H9 (cell line): ENCODE measurements around the gene OR5I1. TPM values are rescaled to one million over a fixed set of nuclear protein-coding genes. Genes with fewer than 3 reads are reported as not detected.

ENCODE experiments used
- DNase-seq: peaks from one replicate; pipeline ENCODE4 v3.0.0-alpha.2; 2017
- H2AFZ ChIP-seq: one replicate; pipeline ENCODE4 v1.6.1; 2013; ENCODE audit warnings: mild to moderate bottlenecking, low read length, control low read depth, moderate library complexity
- H2AK5ac ChIP-seq: 2 replicates; pipeline ENCODE4 v1.6.1; 2013; ENCODE audit warnings: low read length, control low read depth, mixed read lengths; ENCODE audit not compliant: insufficient read length
- H2BK120ac ChIP-seq: one replicate; pipeline ENCODE4 v1.6.1; 2013; ENCODE audit warnings: low read depth, mild to moderate bottlenecking, low read length, control low read depth, inconsistent platforms; ENCODE audit not compliant: poor library complexity, severe bottlenecking
- H2BK12ac ChIP-seq: 2 replicates; pipeline ENCODE4 v1.6.1; 2013; ENCODE audit warnings: low read length, control low read depth, mixed read lengths, low read depth; ENCODE audit not compliant: insufficient read length
- H2BK15ac ChIP-seq: 2 replicates; pipeline ENCODE4 v1.6.1; 2013; ENCODE audit warnings: low read depth, low read length, control low read depth
- H2BK20ac ChIP-seq: one replicate; pipeline ENCODE4 v1.6.1; 2013; ENCODE audit warnings: low read depth, mild to moderate bottlenecking, low read length, control low read depth, inconsistent platforms; ENCODE audit not compliant: poor library complexity, severe bottlenecking
- H2BK5ac ChIP-seq: 2 replicates; pipeline ENCODE4 v1.6.1; 2013; ENCODE audit warnings: low read length, control low read depth, mixed read lengths; ENCODE audit not compliant: insufficient read length
- H3K14ac ChIP-seq: 2 replicates; pipeline ENCODE4 v1.6.1; 2013; ENCODE audit warnings: low read length, control low read depth; ENCODE audit not compliant: insufficient read depth
- H3K18ac ChIP-seq: 2 replicates; pipeline ENCODE4 v1.6.1; 2013; ENCODE audit warnings: low read depth, mild to moderate bottlenecking, mixed read lengths, low read length, control low read depth; ENCODE audit not compliant: insufficient read length
- H3K23ac ChIP-seq: 2 replicates; pipeline ENCODE4 v1.6.1; 2013; ENCODE audit warnings: low read length, control low read depth, mixed read lengths, low read depth; ENCODE audit not compliant: insufficient read length
- H3K23me2 ChIP-seq: 2 replicates; pipeline ENCODE4 v1.6.1; 2013; ENCODE audit warnings: low read depth, mild to moderate bottlenecking, mixed read lengths, low read length, control low read depth; ENCODE audit not compliant: insufficient read length, poor library complexity, severe bottlenecking
- H3K27ac ChIP-seq: 2 replicates; pipeline ENCODE4 v1.5.1; 2013; ENCODE audit warnings: low read length, control low read depth, mixed read lengths, low read depth; ENCODE audit not compliant: insufficient read length
- H3K27me3 ChIP-seq: 2 replicates; pipeline ENCODE4 v1.6.1; 2013; ENCODE audit warnings: low read length, control low read depth, inconsistent platforms; ENCODE audit not compliant: insufficient read depth
- H3K4ac ChIP-seq: 2 replicates; pipeline ENCODE4 v1.6.1; 2013; ENCODE audit warnings: low read depth, mild to moderate bottlenecking, control low read depth, inconsistent platforms, low read length, moderate library complexity
- H3K4me1 ChIP-seq: 2 replicates; pipeline ENCODE4 v1.6.1; 2013; ENCODE audit warnings: low read length, control low read depth, inconsistent platforms; ENCODE audit not compliant: insufficient read depth
- H3K4me2 ChIP-seq: 2 replicates; pipeline ENCODE4 v1.6.1; 2013; ENCODE audit warnings: low read length, control low read depth, mixed read lengths; ENCODE audit not compliant: insufficient read length, insufficient read depth
- H3K56ac ChIP-seq: 2 replicates; pipeline ENCODE4 v1.6.1; 2013; ENCODE audit warnings: low read depth, mild to moderate bottlenecking, mixed read lengths, low read length, control low read depth; ENCODE audit not compliant: insufficient read length
- H3K79me1 ChIP-seq: 2 replicates; pipeline ENCODE4 v1.6.1; 2013; ENCODE audit warnings: low read depth, mild to moderate bottlenecking, moderate library complexity, low read length, control low read depth, inconsistent platforms; ENCODE audit not compliant: insufficient read depth, poor library complexity, severe bottlenecking
- H3K79me2 ChIP-seq: 2 replicates; pipeline ENCODE4 v1.6.1; 2013; ENCODE audit warnings: low read length, control low read depth, inconsistent platforms; ENCODE audit not compliant: insufficient read depth
- H3K9ac ChIP-seq: 2 replicates; pipeline ENCODE4 v1.6.1; 2013; ENCODE audit warnings: low read length, control low read depth, mixed read lengths; ENCODE audit not compliant: insufficient read length; ENCODE audit errors: extremely low read depth
- H3K9me3 ChIP-seq: one replicate; pipeline ENCODE4 v1.6.1; 2013; ENCODE audit warnings: low read depth, low read length, inconsistent platforms; ENCODE audit not compliant: control insufficient read depth
- H3T11ph ChIP-seq: one replicate; pipeline ENCODE4 v1.6.1; 2013; ENCODE audit warnings: mild to moderate bottlenecking, low read length, control low read depth, inconsistent platforms
- H4K20me1 ChIP-seq: one replicate; pipeline ENCODE4 v1.6.1; 2013; ENCODE audit not compliant: control insufficient read depth, insufficient read length, insufficient read depth
- H4K5ac ChIP-seq: 2 replicates; pipeline ENCODE4 v1.6.1; 2013; ENCODE audit warnings: low read depth, mild to moderate bottlenecking, mixed read lengths, low read length, control low read depth; ENCODE audit not compliant: insufficient read length
- H4K8ac ChIP-seq: replicated peaks from 2 replicates; pipeline ENCODE4 v1.6.1; 2013; ENCODE audit warnings: low read length, control low read depth, mixed read lengths, low read depth; ENCODE audit not compliant: insufficient read length
- H4K91ac ChIP-seq: 2 replicates; pipeline ENCODE4 v1.6.1; 2013; ENCODE audit warnings: low read depth, mild to moderate bottlenecking, moderate library complexity, mixed read lengths, low read length, control low read depth; ENCODE audit not compliant: insufficient read length
- H3K27ac Mint-ChIP-seq, 3 experiments: 2 replicates in 2 of 3; 3 replicates in 1 of 3; pipeline ENCODE4 v1.8.0; 2020 to 2021; ENCODE audit warnings: mixed read lengths in 3 of 3, mild to moderate bottlenecking in 1 of 3, moderate library complexity in 1 of 3
- H3K27me3 Mint-ChIP-seq: 2 replicates; pipeline ENCODE4 v1.8.0; 2021; ENCODE audit warnings: low read depth, mild to moderate bottlenecking, moderate library complexity, mixed read lengths
- H3K36me3 Mint-ChIP-seq, 3 experiments: 2 replicates in 2 of 3; 3 replicates in 1 of 3; pipeline ENCODE4 v1.8.0; 2020 to 2021; ENCODE audit warnings: low read depth in 3 of 3, mixed read lengths in 3 of 3; ENCODE audit not compliant: insufficient read depth in 1 of 3
- H3K4me1 Mint-ChIP-seq, 2 experiments: 2 replicates each; pipeline ENCODE4 v1.8.0; 2020; ENCODE audit warnings: mixed read lengths in 2 of 2
- H3K4me3 Mint-ChIP-seq, 2 experiments: 2 replicates in 1 of 2; 3 replicates in 1 of 2; pipeline ENCODE4 v1.8.0; 2020 to 2021; ENCODE audit warnings: mild to moderate bottlenecking in 2 of 2, mixed read lengths in 2 of 2, moderate library complexity in 1 of 2
- H3K9me3 Mint-ChIP-seq, 2 experiments: 2 replicates in 1 of 2; 3 replicates in 1 of 2; pipeline ENCODE4 v1.8.0; 2020; ENCODE audit warnings: mild to moderate bottlenecking in 2 of 2, mixed read lengths in 2 of 2, moderate library complexity in 1 of 2
- CTCF ChIP-seq: fragments of 200-600 bp; sonication (generic); conservative IDR thresholded peaks from 3 replicates; pipeline ENCODE4 v1.8.0; 2021; ENCODE audit warnings: antibody characterized with exemption, mild to moderate bottlenecking
- WGBS: extraction: QIAGEN DNeasy Blood & Tissue Kit; methylation state at CpG from one replicate; pipeline ENCODE4 v1.1.7; 2013; ENCODE audit warnings: missing lambda C conversion rate, low lambda C conversion rate, mixed read lengths; ENCODE audit not compliant: insufficient read length; ENCODE audit errors: extremely low coverage; 5-methylcytosine and 5-hydroxymethylcytosine counted together
- total RNA-seq: library from RNA; stranded (reverse); gene quantifications from 2 replicates; pipeline ENCODE4 v1.2.1, GENCODE V29; 2021

OR5I1 gene
- total RNA-seq, 1 experiment from 2014 or later = not detected

- no peak overlapping the region for H3K4me3 Mint-ChIP-seq
- Histone ChIP-seq H2BK5ac (no peak overlapping the region), H4K8ac (no peak overlapping the region), H4K91ac (no peak overlapping the region), H2BK12ac (no peak overlapping the region), H3K27ac (no peak overlapping the region), H3K9me3 (peaks cover 7% of the 10 kb centered on the region), H3K14ac (no peak overlapping the region), H2BK120ac (no peak overlapping the region), H4K20me1 (no peaks in the 10 kb centered on the region), H3K9ac (no peak overlapping the region), H3K56ac (no peak overlapping the region), H3K23me2 (no peaks in the 10 kb centered on the region), H3K27me3 (no peaks in the 10 kb centered on the region), H3K4me2 (no peak overlapping the region), H4K5ac (no peak overlapping the region), H3K79me2 (no peaks in the 10 kb centered on the region), H2AFZ (no peak overlapping the region), H3K4me1 (peaks cover 5% of the 10 kb centered on the region; the same call in 1 of the 2 replicates), H3K4ac (no peak overlapping the region), H3K23ac (no peak overlapping the region), H2AK5ac (no peak overlapping the region), H3T11ph (no peak overlapping the region), H2BK15ac (no peak overlapping the region), H3K79me1 (no peaks in the 10 kb centered on the region), H3K18ac (no peak overlapping the region), H2BK20ac (no peak overlapping the region)
- no peak for DNase-seq
- H3K4me1 Mint-ChIP-seq = peaks cover 6% of the 10 kb centered on the region in 2 experiments; a peak in 3 of 4 replicates
- no peak overlapping the region for H3K27ac Mint-ChIP-seq
- H3K27me3 Mint-ChIP-seq = no peaks in the 10 kb centered on the region
- H3K9me3 Mint-ChIP-seq = peaks cover 3 to 8% of the 10 kb centered on the region in 2 experiments; a peak in 3 of 5 replicates
- WGBS = no CpG with 5 or more reads among the region's 3 CpGs
- peak; percentile 80 for TF ChIP-seq CTCF
- H3K36me3 Mint-ChIP-seq = no peaks in the 10 kb centered on the region
These were observed 6.7 kb upstream of the OR5I1 start for GRCh38 chr11:55942785-55943392.
